ENCODE data around the gene HLA-DMB.
A peak's percentile ranks its signal among the peaks of the same experiment; 100 is the strongest.

HLA-DMB gene

GRCh38 chr6:32971581-32972352 is 30.9 kb upstream of the HLA-DMB start:
- DNase-seq, result peak; percentile 99

GRCh38 chr6:32971242-32971580 is 30.4 kb upstream of the HLA-DMB start:
- DNase-seq, result no peak

DNA sequence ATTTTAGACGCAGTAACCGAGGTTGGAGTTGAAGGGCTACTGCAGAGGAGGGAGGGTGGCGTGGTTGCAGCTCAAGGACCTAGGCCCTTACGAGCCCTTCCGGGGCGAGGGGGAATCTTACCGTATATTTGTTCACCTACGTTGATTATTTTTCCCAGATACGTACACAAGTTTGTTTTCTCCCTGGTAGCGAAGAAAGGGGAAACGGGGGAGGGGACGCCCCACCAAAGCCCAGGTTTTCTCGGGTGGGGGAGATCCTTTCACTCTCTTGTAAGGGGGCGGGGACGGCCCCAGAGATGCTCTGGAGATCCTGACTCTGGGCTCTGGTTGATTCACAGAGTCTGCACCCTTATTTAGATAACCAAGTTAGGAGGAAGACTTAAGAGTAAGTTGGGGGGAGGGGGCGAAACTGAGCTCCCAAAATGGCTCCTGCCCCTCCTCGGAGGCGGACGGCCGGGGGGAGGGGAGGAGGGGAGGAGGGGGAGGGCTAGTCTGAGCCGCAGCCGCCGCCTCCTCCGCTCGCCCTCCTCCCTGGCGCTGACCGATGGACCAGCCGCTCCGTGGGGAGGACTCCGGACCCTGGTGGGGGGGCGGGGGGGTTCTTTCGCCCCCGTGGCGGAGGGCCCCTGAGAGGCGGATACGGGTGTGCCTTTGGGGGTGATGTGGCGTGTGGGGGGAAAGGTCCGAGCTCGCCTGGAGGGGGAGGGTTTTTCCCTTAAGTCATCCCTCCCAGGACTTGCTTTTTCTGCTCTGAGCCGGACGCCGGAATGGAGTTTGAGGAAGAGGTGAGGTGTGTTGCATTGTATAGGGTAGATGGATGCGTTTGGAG is 29.8 kb upstream of the HLA-DMB start:
- DNase-seq, result peak; percentile 43

- peak; percentile 86 for DNase-seq
Measured at GRCh38 chr6:32969685-32970412, 29.0 kb upstream of the HLA-DMB start.

GRCh38 chr6:32968867-32969684 is 28.2 kb upstream of the HLA-DMB start:
- peak; percentile 71 for DNase-seq

- DNase-seq, result peak; percentile 84
Measured at GRCh38 chr6:32968093-32968866, 27.5 kb upstream of the HLA-DMB start, which contains the start of gene BRD2. Gene BRD2, plus strand, starts transcription at chr6:32968594. Its CDS starts 4,305 bp downstream, at chr6:32972899.

DNA sequence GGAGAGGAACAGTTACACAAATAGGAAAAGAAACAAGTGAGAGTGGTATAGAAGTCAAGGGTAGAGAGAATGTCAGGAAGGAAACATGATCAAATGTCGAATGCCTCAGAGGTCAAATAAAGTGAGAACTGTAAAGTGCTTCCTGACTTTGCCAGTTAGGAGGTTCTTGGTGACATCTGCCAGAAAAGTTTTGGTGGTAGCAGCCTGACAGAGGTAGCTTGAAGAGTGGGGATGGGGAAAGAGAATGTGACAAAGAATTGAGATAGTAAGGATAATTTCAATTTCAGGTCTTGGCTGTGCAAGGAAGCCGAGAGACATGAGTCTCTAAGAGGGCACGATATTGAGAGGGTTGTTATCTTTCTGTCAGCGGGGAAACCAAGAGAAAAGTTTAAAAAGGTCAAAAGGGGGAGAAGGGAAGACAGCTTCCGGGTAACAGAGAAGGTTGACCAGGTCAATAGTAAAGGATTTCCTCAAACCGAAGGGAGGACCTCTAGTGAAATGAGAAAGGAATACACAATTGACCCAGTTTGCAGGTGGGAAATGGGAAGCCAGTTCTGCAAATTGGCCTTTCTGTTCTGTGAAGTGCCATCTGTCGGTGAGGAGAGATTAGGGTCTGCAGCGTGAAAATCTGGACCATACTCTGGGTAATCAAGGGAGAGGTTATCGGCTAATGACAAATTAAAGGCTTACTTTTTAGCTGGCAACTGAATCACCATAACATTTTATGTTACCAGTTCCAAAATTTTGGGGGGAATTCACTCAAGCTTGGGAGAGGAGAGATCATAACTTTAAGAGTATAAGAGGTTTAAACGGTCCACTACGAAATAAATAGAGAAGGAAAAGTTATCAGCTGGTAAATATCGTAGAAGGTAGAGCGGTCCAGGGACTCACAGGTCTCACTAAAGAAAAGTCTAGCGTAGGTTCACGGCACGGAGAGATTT is 26.6 kb upstream of the HLA-DMB start:
- DNase-seq, result peak; percentile 70

DNA sequence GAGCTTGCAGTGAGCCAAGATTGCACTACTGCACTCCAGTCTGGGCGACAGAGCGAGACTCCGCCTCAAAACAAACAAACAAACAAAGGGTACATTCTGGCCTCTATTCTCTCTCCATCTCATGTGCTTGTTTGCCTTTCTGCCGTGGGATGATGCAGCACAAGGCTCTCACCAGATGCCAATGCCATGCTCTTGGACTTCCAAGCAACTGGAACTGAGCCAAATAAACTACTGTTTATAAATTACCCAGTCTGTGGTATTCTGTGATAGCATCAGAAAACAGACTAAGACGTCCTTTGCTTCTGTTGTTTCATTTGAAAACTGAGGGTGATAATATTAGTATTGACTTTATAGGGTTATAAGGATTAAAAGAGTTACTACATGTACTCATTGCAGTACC is 23.9 kb upstream of the HLA-DMB start:
- no peak for DNase-seq

DNA sequence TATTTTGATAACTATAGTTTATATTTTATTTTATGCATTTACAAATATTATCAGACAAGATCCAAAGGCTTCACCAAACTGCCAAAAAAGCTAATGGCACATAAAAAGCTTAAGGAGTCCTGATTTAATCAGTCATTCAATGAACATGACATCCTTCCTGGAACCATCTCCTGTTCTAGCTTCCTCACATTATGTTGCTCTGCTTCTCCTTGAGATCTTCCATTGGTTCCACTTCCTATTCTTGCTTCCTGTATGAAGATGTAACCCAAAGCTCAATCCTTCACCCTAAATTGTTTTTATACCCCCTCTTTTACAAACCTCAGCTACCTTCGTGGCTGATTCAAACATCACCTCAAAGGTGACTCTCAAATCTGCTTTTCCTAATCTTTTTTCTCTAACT is 23.0 kb upstream of the HLA-DMB start:
- no peak for DNase-seq

DNA sequence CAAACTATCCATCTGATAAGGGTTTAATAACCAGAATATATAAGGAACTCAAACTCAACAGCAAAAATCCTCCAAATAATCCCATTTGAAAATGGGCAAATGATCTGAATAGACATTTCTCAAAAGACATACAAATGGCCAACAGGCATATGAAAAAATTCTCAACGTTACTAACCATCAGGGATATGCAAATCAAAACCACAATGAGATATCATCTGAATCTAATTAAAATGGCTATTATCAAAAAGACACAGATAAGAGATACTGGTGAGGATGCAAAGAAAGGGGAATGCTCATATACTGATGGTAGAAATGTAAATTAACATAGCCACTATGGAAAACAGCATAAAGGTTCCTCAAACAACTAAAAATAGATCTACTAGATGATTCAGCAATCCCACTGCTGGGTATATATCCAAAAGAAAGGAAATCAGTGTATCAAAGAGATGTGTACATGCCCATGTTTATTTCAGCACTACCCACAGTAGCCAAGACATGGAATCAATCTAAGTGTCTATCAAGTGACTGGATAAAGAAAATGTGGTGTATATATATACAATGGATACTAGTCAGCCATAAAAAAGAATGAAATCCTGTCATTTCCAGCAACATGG is 21.5 kb upstream of the HLA-DMB start:
- DNase-seq, result no peak

DNA sequence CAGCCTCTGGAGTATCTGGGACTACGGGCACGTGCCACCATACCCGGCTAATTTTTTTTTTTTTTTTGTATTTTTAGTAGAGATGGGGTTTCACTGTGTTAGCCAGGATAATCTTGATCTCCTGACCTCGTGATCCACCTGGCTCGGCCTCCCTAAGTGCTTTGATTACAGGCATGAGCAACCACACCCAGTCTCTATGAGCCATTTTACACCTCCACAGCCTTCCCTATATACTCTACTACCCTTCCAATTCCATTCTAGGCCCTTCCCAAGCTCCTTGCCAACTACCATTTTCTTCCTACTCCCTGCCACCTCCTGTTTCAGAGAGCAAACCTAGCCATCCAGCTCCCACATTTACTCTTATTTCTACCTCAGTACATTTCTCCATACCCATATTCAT is 19.7 kb upstream of the HLA-DMB start:
- DNase-seq, result no peak

DNA sequence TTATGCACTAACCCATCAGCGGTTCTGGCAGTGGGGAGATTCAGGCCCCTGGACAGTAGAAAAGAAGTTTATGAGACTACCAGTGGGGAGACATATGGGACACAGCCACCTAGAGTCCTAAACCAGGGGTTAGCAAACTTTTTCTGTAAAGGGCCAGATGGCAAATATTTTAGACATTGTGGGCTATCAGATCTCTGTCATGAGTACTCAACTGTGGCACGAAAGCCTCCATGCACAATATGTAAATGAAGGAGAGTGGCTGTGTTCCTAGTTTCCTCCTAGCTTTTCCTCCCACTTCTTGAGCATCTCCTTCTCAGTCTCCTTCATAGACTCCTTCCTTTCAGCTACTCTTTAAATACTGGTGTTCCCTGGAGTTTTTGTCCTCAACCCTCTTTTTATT is 15.3 kb upstream of the HLA-DMB start:
- DNase-seq, result peak; percentile 56

DNA sequence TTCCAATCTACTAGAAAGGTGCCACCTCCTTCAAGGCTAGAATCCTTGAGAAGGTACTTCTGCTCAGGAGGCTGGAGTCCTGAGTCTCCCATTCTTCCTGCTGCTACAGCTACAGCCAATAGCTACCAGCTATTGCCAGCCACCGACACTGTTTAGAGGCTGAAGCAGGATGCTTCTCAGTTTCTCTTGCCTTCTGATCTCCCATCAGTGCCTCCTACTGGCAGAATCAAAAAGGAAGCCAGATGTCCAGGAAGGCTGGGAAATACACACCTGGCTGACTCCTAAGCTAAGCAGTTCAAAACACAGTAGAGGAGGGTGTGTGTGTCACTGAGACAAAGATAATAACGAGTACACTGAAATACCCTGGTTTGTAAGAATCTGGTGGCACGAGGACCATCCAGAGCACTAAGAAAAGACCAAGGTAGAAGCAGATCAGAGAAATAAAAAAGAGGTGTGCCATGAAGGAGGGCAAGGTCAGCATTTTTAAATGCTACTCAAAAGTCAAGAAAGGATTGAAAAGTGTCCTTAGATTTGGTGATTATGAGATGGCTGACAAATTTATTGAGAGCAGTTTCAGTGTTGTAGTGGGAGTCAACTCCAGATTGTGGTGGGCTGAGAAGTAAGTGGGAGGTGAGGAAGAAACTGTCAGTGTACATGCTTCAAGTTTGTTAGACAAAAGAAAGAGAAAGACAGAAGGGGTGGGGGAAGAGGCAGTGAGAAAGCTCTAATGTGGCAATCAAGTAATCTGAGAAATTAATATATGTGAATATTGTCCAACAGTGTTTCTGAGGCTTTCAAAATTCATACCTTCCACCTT is 14.4 kb upstream of the HLA-DMB start:
- peak; percentile 25 for DNase-seq

- no peak for DNase-seq
Measured at GRCh38 chr6:32954267-32954666, 13.4 kb upstream of the HLA-DMB start.

- DNase-seq, result no peak
Measured at GRCh38 chr6:32953775-32954174, 12.9 kb upstream of the HLA-DMB start.

DNA sequence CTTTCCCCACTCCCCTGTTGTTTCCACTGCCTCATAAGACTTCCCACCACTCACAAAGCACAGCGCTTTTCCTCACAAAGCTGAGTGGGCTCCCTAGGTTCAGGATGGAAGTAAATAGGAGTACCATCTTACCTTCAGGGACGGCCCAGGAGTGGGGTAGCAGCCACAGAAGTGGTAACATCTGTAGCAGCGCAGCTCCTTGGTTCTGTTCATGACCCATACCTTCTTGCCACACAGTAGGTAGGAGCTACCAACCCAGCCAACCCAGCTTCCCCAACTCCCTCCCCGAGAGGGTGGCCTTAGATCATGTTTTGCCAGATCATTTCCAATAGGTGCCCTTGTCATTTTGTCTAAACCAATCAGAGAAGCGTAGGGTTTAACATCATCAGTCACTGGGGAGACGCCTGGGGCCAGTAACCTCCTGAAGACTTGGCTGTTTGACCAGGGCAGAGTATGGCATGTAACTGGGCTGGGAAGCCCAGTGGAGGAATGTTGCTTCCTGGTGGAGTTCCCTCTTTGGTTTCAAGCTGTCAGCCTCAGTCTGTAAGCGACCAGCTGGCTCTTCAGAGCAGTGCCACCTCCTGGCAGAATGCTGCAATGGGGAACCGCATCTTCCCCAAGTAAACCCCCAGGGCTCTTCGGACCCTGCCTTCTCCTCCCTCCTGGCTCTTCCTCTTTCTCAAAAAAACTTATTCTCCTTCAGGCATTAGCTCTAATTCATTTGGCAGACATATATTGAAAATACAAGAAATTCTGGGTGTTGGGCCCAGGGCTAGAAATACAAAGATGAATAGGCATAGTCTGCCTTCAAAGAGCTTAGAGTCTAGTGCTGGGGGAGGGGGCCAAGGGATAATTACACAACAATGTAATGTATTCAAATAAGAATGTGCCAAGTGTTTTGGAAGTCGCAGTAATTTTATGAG is 12.2 kb upstream of the HLA-DMB start, which contains the start of gene HLA-DMA:
Gene HLA-DMA, minus strand, starts transcription at position 281 of the 923 bp plus-strand sequence. Its CDS starts 61 bp downstream, at position 220.
- DNase-seq, result peak; percentile 82

GRCh38 chr6:32950449-32950848 is 9.6 kb upstream of the HLA-DMB start:
- no peak for DNase-seq

- no peak for DNase-seq
Measured at GRCh38 chr6:32950010-32950409, 9.2 kb upstream of the HLA-DMB start.
